Choroid plexus epithelial cell (primary cell): ENCODE measurements around the gene BEND6.

ENCODE experiments used
- DNase-seq: peaks from one replicate; pipeline ENCODE4 v3.0.0-alpha.2; 2010; ENCODE audit warnings: low read depth
- H3K4me3 ChIP-seq: 2 replicates; pipeline ENCODE4 v1.5.1; 2011; ENCODE audit warnings: low read depth, mild to moderate bottlenecking, control low read depth, low read length, moderate library complexity
- TF ChIP-seq, protein P1 (sequence below): conservative IDR thresholded peaks from 2 replicates; pipeline ENCODE4 v1.5.1; 2011; ENCODE audit warnings: low read depth, mild to moderate bottlenecking, control low read depth, inconsistent platforms, low read length, moderate library complexity

BEND6 gene

DNA sequence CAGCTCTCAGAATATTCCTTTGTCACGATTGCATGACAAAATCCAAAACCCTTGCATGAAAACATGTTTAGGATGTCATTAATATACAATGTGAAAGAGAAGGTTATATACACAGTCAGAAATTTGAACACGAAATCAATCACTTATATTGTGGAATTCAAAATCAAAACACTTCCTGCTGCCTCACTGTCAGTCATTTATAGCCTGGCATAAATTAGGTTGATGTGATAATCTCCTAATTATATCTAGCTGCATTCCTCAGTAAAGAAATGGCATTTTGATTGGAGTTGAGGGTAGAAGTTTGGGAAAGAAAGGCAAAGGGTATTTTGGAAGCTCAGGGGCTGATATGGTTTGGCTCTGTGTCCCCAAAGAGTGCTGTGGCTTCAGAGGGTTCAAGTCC, 24.1 kb upstream of the BEND6 start:
- H3K4me3 ChIP-seq, result no peak overlapping the region
- TF ChIP-seq, protein P1, sequence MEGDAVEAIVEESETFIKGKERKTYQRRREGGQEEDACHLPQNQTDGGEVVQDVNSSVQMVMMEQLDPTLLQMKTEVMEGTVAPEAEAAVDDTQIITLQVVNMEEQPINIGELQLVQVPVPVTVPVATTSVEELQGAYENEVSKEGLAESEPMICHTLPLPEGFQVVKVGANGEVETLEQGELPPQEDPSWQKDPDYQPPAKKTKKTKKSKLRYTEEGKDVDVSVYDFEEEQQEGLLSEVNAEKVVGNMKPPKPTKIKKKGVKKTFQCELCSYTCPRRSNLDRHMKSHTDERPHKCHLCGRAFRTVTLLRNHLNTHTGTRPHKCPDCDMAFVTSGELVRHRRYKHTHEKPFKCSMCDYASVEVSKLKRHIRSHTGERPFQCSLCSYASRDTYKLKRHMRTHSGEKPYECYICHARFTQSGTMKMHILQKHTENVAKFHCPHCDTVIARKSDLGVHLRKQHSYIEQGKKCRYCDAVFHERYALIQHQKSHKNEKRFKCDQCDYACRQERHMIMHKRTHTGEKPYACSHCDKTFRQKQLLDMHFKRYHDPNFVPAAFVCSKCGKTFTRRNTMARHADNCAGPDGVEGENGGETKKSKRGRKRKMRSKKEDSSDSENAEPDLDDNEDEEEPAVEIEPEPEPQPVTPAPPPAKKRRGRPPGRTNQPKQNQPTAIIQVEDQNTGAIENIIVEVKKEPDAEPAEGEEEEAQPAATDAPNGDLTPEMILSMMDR, result no peak
- no peak for DNase-seq

DNA sequence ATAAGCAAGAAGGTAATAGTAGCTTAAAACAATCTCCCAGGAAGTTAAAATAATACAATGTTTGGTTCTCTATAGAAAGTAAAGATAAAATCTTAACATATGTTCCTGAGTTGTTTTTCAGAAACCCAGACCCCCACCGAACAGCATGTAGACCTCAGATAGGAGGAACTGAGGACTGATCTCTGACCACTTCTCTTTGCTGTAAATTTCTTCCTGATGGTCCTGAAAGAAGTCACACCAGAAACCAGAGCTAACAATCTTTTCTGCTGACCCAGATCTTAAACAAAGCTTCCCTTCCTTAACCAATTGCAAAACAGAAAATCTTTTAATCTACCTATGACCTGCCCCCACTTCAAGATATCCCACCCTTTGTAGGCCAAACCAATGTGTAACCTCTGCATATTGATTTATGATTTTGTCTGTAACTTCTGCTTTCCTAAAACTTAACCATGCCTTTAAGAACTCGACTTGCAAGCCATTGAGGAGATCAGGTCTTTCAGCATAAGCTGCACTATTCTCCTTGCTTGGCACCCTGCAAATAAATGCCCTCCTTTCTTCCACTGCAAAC, 21.9 kb upstream of the BEND6 start:
- H3K4me3 ChIP-seq, result no peak overlapping the region
- no peak for DNase-seq
- TF ChIP-seq, protein P1, result no peak

DNA sequence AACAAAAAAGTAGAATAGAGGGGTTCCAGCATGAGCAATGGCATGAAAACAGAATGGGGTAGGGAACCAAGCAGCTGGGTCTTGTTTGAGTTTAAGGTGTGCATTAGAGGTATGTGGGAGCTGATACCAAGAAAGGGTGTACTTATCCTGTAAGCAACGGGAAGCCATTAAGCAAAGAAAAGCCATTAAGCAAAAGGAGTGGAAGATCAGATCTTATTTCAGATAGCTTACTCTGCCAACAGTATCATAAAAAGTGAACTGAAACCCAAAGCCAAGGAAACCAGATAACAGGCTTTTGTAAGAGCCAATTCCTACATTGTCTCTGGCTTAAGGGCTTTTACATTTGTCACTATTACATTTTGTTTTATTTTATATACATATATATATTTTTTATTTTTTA, 21.3 kb upstream of the BEND6 start:
- TF ChIP-seq, protein P1, result no peak
- DNase-seq, result no peak
- no peak overlapping the region for H3K4me3 ChIP-seq

DNA sequence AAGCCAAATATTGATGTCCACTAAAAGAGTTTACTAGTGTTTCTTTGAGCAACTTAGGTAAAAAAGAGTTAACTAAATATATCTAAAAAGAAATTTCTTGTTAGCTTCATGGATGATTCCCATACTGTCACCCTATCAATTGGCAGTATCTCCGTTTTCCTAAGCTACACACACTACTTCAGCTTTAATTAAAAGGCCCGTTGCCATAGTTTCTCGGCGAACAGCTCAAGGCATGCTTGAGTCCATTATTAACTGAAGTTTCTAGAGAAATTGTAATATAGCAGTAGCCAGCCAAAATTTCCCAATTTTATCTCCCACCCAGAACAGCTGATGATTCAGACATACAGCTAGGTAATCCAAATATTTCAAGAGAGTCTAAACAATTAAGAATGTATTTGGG, 20.0 kb upstream of the BEND6 start:
- no peak for DNase-seq
- TF ChIP-seq, protein P1, result no peak
- H3K4me3 ChIP-seq, result no peak overlapping the region

DNA sequence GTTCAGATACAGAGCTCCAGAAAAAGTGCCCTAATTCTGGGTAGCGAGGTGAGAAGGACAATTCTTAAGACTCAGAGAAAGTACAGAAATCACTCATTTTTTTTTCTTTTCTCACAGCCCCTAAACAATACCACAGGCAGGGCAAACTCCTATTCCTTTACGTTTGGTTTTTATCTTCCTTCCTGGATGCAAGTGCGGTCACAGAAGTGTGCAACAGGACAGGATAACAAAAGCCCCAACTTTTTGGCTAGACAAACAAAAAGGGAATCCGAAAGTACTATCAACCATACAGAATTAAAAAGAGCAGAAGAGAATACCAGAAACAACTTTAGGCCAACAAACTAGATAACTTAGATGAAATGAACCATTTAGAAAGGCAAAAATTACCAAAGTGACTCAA, 18.4 kb upstream of the BEND6 start:
- no peak for DNase-seq
- H3K4me3 ChIP-seq, result no peak overlapping the region
- TF ChIP-seq, protein P1, result no peak

DNA sequence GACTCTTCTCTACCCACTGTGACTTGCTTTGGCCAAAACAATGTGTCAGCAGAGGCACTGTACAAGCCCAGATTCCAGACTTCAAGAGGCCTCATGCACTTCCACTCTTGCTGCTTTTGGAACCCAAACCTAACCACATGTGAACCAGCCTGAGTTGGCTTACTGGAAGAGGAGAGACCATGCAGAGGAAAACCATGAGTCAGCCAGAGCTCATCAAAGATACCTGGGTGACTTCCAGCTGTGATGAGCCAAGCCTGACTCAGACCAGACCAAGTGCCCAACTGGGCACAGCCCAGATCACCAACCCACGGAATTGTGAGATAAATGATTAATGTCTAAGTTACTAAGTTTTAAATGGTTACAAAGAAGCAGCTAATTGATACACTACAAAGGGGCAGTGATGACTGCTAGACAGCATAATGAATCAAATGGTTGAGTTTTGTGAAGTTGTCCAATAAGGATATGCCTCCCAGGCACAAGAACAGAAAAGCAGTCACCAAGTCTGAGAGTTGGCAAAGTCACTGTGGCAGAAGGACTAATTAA, 16.2 kb upstream of the BEND6 start:
- H3K4me3 ChIP-seq, result no peak overlapping the region
- TF ChIP-seq, protein P1, result no peak
- DNase-seq, result peak; percentile 89

DNA sequence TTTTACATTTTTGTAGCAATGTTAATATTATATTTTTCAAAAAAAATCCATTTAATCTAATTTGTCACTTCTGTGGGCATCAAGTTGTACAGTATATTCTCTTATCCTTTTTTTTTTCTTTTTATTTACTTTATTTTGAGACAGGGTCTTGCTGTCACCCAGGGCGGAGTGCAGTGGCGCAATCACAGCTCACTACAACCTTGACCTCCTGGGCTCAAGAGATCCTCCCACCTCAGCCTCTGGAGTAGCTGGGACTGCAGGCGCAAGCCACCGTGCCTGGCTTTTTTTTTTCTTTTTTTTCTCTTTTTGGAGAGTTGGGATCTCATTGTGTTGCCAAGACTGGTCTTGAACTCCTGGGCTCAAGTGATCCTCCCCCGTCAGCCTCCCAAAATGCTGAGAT, 14.4 kb upstream of the BEND6 start:
- TF ChIP-seq, protein P1, result no peak
- DNase-seq, result no peak
- no peak overlapping the region for H3K4me3 ChIP-seq
